HG02981 (cell line): ENCODE measurements around the gene FABP3.
"Not testable (repeated sequence)": the region's sequence is repeated elsewhere in the genome, so short reads cannot be mapped to it uniquely, and the experiment has no call there.

Experiments used
- ATAC-seq: cut with Tn5 transposase; IDR thresholded peaks from one replicate; pipeline ENCODE4 v1.9.1; 2021; ENCODE audit warnings: mild to moderate bottlenecking, moderate library complexity; ENCODE audit not compliant: unreplicated experiment

Gene FABP3

DNA sequence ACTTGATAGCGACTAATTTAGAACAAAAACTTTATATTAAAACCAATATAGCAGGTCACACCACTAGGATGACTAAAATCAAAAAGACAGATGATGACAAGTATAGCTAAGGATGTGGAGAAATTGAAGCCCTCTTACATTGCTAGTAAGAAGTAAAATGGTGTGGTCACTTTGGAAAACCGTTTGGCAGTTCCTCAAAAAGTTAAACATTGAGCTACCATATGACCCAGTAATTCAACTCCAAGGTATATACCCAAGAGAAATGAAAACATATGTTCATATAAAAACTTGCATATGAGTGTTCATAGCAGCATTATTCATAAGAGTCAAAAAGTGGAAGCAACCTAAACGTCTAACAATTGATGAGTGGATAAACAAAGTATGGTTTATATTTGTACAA is 27.1 kb upstream of the FABP3 start:
- ATAC-seq = no peak

DNA sequence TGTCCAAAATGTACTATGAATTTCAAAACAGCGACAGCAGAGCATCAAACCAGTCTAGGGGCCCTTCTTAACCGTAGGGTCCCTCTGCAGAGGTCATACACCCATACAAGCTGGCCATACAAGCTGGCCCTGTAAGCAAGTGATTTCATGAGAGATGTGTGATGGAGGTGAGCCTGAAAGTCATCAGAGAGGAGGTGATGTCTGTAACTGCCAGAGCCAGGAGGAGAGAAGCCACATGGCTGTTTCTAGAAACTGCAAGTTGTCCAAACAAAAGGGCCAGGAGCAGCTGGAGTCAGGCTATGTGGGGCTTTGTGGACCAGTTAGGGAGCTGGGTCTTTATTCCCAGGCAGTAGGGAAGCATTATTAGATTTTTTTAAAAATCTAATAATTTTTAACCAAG is 25.4 kb upstream of the FABP3 start:
- no peak for ATAC-seq

GRCh38 chr1:31397360-31398095 is 24.7 kb upstream of the FABP3 start:
- ATAC-seq = no peak

DNA sequence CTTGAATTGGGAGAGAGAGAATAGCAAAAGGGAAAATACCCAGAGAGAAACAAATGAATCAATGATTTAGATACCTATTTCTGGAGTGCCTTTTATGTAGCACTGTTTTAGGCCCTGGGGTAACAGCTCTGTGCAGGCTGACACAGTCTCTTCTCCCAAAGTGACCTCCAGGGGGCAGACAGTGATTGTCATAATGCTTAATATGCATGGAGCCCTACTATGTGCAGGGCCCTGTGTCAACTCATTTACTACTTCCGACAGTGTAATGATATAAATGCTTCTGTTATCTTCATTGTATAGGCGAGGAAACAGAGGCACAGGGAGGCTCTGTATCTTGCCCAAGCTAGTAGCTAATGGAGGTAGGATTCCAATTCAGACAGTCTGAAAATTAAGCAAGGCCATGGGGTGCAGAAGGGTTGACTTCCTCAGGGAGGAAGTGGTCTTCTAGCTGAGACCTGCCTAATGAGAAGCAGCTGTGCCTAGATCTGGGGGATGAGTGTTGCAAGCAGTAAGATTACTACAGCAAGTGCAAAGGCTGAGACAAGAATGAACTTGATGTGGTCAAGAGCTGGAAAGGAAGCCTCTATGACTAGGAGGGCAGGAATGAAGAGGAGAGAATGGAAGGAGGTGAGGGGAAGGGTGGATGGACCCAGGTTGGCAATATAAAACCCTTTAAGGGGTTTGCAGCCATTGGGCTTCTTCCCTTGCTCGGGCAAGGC is 23.9 kb upstream of the FABP3 start:
- no peak for ATAC-seq

DNA sequence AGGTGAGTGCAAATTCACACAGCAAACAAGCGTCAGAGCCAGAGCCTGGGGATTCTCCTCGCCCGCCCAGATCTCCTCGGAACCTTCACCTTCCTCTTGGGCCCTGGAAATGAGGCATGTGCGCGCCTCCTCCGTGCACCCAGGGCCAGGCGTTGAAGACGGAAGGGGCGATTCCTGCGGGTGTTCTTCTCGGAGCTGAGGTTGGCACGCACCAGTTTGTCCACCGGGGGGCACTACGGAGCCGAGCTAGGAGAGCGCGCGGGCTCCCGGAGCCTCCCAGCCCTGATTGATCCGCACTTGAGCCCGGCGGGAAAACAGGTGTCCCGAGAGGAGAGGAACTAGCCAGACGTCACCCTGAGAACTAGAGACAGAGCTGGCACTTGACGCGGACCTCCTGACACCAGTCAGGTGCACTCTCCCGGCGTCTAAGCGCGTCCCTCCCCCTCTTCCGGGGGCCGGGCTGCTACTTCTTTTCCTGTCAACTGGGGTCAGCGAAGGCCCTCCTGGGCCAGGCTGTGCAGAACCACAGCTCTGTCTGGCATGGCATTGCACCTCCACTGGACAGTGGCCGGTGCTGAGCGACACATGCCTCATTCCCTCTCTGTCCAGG is 21.8 kb upstream of the FABP3 start:
- peak; percentile 61 for ATAC-seq

GRCh38 chr1:31393463-31393862 is 20.6 kb upstream of the FABP3 start:
- no peak for ATAC-seq

GRCh38 chr1:31390071-31390470 is 17.2 kb upstream of the FABP3 start:
- ATAC-seq = no peak

DNA sequence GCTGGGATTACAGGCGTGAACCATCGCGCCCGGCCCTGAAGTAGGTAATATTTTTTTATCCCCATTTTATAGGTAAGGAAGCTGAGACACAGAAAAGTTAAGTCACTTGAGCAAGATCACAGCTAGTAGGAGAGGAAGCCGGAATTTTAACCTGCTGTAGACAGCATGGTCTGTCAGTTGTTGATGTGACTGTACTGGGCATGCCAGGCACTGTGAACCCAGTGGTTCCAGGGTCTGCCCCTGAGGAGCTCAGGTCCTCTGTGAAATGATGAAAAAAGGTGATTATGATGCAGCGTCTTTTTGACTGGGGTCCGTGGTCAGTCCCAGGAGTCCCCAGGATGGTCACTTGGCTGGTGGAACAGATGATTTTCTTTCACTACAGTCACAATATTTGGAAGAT is 16.7 kb upstream of the FABP3 start:
- ATAC-seq = no peak

DNA sequence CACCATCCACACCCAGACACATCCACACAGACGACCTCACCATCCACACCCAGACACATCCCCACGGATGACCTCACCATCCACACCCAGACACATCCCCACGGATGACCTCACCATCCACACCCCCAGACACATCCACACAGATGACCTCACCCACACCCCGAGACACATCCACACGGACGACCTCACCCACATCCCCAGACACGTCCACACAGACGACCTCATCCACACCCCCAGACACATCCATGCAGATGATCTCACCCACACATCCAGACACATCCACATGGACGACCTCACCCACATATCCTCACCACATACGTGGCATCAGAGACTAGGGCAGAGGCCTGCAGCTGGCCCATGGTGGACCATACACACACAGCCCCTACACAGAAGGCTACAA is 14.7 kb upstream of the FABP3 start:
- ATAC-seq = no peak

DNA sequence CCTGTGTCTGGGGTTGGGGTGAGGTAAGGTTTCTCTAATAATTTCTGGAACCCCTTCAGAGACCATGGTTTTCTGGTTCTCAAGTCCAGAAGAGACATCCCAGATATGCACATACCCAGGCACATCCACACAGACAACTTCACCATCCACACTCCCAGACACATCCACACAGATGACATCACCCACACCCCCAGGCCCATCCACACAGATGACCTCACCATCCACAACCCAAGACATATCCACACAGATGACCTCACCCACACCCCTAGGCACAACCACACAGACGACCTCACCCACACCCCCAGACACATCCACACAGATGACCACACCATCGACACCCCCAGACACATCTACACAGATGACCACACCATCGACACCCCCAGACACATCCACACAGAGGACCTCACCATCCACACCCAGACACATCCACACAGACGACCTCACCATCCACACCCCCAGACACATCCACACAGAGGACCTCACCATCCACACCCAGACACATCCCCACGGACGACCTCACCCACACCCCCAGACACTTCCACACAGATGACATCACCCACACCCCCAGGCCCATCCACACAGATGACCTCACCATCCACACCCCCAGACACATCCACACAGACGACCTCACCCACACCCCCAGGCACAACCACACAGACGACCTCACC is 13.8 kb upstream of the FABP3 start:
- ATAC-seq = not testable (repeated sequence)

GRCh38 chr1:31383967-31384366 is 11.1 kb upstream of the FABP3 start:
- ATAC-seq = no peak

GRCh38 chr1:31382379-31382989 is 9.6 kb upstream of the FABP3 start:
- ATAC-seq = no peak

GRCh38 chr1:31381394-31382294 is 8.8 kb upstream of the FABP3 start:
- no peak for ATAC-seq

DNA sequence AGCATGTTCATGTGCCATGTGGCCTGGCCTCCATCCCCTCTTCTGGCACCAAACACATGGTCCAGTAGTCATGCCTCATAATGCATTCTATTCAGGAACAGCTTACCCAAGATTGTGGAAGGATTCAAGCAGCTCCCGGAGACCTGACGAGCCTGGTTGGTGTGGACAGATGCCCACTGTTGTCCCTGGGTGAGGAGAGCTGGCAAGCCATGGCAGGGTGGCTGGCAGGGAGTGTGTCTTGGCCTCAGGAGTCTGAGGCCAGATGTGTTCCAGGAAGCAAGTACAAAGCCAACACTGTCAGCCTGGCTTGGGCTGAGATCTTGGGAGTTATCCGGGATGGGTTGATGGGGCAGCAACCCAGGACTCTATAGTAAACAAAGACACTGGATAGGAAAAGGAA is 7.3 kb upstream of the FABP3 start:
- ATAC-seq = no peak

DNA sequence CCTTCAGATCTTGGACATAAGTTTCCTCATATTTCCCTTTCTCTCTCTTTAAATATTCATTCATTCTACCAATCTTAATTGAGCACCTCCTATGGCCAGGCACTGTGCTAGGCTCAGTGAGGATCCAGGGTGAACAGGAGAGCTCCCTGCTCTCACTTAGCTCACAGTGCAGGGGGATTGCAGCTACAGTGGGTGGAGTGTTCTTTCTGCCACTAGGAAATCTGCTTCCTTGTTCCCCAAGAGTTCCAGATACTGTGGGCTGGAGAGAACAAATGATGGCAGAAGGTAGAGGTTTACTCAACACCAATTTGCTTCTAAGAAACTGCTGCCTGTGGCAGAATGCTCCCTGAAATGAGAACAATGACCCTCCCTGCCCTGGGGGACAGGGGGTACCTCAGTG is 5.1 kb upstream of the FABP3 start:
- no peak for ATAC-seq

GRCh38 chr1:31377364-31377863 is 4.5 kb upstream of the FABP3 start:
- no peak for ATAC-seq

DNA sequence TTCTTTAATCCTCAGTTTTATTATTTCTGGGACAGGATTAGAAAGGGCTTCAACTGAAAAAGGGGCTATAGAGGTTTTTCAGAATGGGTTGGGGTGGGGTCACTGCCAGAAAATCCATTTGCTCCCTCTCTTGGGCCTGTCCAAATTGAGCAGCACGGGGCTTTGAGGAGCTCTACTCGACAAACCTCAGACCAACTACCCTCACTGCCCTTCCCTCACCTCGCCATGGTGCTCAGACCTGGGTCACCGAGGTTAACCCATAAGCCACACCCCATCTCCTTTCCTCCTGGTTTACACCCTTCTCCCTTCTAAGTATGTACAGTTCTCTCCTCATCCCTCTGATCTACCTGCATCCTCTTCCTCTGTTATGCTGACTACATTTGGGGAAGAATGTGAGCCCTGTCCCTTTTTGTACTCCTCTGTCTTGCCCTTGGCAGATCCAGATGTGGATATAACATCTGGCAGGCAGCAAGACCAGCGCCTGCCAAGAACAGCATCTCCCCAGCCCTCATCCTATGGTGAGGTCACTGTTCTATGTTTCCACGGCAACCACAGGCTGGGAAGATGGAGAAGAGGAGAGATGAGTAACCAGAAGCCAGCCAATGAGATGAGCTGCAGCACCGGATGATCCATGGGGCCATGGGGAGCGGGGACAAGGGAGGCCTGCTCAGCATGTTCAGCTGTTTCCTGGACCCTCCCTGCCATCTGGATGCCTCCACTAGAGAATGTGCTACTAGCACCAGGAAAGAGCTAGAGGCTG is 3.7 kb upstream of the FABP3 start:
- no peak for ATAC-seq

DNA sequence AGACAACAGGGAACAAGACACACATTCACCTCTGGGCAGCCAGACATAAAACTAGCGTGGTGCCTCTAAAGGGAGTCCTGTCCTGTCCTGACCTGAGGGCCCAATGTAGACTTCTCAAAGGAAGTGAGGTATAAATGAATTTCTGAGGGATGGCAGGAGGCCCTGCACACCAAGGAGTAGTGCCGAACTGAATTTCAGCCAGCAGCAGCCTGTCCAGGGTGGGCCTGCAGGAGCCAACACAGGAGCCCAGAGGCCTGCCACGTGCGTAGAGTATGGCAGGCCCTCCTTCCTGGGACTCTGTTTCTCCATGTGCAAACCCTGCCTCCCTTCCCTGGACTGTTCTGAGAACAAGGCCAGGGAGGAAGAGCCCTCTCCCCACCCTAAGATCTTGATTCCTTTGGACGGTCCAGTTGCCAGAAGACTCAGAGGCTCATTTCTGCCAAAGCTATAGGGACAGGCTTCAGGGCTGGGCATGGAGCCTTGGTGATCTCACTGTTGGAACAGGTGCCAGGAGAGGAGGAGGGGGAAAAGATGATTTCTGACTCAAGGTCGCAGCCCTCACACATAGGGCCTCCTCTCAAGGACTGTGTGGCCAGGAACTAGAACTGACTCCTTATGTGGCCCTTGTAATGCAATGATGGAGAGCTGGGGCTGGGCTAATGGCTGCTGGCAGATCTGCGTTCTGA is 1.8 kb upstream of the FABP3 start:
- no peak for ATAC-seq
